ENCODE results near the gene ZNF613.

ZNF613 gene

DNA sequence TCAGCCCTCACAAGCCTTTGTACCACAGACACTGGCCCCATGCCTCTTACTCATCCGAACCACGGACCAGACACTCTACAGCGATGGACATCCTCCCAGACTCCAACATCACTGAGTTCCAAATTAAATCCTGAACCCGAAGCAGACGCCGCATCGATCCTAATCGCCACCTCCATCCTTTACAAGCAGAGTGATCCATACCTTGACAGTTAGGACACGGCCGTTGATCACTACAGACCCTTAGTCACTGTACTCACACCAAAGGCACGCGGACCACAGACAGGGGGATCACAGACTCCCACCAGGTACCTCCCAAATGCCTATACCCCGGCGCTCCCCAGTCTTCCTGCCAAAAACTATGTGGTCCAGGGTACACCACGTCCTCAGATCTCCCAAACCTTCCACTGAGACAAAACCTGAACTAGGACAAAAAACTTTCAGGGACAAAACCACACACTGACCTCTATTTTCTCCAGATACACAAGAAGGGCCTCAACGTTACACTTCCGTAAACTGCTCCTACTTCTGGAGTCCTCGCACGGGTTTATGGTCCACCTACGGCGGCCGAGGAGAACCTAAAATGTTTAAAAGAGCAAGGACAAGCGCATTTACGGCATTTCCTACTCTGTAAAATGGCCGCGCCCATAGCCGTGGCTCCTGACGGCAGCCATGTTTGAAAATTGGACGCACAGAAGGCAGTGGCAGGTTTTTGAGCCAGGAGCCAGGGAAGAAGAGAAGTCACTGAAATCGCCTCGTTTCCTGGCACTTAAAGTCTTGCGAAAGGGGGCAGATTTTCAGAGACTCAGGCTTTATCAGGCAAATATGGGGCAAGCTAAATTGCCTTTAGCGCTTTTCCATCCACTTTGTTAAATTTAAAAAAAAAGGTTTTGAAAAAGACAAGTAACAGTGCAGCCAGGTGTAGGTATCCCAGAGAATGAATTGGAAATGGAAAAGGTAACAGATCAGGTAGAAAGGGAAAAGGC lies 59.3 kb downstream of the ZNF613 start, which contains the start of gene ZNF350:
ZNF350 (minus strand) TSS at position 532 of the 983 bp plus-strand sequence. CDS start 12,480 bp downstream, outside the sequence.
- TF ChIP-seq CSDC2 (CRISPR knock-in tag; IDR thresholded peaks at IDR 0.05) = peak; percentile 73; the same call in 1 of the 2 replicates
- TF ChIP-seq ZNF565 (CRISPR knock-in tag; conservative IDR thresholded peaks at IDR 0.05; ENCODE audit: low read depth) = no peak
- TF ChIP-seq BACH2 (CRISPR knock-in tag; IDR thresholded peaks at IDR 0.05; ENCODE audit: borderline replicate concordance) = 0 out of 2 replicates have a peak, but pooled peaks have one; percentile 59
- TF ChIP-seq, protein P1, sequence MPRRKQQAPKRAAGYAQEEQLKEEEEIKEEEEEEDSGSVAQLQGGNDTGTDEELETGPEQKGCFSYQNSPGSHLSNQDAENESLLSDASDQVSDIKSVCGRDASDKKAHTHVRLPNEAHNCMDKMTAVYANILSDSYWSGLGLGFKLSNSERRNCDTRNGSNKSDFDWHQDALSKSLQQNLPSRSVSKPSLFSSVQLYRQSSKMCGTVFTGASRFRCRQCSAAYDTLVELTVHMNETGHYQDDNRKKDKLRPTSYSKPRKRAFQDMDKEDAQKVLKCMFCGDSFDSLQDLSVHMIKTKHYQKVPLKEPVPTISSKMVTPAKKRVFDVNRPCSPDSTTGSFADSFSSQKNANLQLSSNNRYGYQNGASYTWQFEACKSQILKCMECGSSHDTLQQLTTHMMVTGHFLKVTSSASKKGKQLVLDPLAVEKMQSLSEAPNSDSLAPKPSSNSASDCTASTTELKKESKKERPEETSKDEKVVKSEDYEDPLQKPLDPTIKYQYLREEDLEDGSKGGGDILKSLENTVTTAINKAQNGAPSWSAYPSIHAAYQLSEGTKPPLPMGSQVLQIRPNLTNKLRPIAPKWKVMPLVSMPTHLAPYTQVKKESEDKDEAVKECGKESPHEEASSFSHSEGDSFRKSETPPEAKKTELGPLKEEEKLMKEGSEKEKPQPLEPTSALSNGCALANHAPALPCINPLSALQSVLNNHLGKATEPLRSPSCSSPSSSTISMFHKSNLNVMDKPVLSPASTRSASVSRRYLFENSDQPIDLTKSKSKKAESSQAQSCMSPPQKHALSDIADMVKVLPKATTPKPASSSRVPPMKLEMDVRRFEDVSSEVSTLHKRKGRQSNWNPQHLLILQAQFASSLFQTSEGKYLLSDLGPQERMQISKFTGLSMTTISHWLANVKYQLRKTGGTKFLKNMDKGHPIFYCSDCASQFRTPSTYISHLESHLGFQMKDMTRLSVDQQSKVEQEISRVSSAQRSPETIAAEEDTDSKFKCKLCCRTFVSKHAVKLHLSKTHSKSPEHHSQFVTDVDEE (CRISPR knock-in tag; IDR thresholded peaks at IDR 0.05) = 0 out of 2 replicates have a peak, but pooled peaks have one; percentile 40
- ATAC-seq = peak; percentile 100

DNA sequence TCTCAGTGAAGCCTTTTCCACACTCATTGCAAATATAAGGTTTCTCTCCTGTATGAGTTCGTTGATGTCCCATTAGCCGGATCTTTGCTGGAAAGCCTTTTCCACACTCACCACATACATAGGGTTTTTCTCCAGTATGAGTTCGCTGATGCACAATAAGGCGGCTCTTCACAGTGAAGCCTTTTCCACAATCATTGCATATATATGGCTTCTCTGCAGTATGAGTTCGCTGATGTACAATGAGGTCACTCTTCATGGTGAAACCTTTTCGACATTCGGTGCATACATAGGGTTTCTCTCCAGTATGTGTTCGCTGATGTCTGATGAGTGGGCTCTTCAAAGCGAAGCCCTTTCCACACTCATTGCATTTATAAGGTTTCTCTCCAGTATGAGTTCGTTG lies 66.2 kb downstream of the ZNF613 start:
- TF ChIP-seq TOX (CRISPR knock-in tag; IDR thresholded peaks at IDR 0.05; ENCODE audit: borderline replicate concordance) = no peak
- no peak for TF ChIP-seq ARNTL (CRISPR knock-in tag; IDR thresholded peaks at IDR 0.05; ENCODE audit: borderline replicate concordance, low read depth)
- no peak for TF ChIP-seq CSDC2 (CRISPR knock-in tag; IDR thresholded peaks at IDR 0.05)
- TF ChIP-seq, protein P2, sequence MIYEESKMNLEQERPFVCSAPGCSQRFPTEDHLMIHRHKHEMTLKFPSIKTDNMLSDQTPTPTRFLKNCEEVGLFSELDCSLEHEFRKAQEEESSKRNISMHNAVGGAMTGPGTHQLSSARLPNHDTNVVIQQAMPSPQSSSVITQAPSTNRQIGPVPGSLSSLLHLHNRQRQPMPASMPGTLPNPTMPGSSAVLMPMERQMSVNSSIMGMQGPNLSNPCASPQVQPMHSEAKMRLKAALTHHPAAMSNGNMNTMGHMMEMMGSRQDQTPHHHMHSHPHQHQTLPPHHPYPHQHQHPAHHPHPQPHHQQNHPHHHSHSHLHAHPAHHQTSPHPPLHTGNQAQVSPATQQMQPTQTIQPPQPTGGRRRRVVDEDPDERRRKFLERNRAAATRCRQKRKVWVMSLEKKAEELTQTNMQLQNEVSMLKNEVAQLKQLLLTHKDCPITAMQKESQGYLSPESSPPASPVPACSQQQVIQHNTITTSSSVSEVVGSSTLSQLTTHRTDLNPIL (CRISPR knock-in tag; IDR thresholded peaks at IDR 0.05; ENCODE audit: low read depth) = no peak
- TF ChIP-seq ZNF8 (CRISPR knock-in tag; IDR thresholded peaks at IDR 0.05) = no peak
- TF ChIP-seq ZFP30 (CRISPR knock-in tag; IDR thresholded peaks at IDR 0.05) = no peak
- ATAC-seq = no peak

DNA sequence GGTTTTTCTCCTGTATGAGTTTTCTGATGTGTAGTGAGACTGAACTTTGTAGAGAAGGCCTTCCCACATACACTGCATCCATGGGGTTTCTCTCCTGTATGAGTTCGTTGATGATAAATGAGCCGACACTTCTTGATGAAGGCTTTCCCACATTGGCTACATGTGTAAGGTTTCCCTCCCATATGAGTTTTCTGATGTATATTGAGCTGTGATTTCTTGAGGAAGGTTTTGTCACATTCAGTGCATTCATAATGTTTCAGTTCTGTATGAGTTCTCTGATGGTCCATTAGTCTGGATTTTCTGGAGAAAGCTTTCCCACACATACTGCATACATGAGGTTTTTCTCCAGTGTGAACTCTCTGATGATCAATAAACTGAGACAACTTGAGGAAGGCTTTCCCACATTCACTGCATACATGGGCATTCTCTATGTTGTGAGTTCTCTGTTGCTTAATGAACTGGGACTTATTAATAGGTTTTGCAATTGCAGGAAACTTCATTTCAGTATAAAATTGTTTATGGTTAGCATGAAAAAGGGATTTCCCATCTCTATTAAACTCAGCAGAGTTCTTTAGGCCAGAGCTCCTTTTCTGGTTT lies 66.9 kb downstream of the ZNF613 start:
- TF ChIP-seq ZNF8 (CRISPR knock-in tag; IDR thresholded peaks at IDR 0.05) = no peak
- TF ChIP-seq, protein P3, sequence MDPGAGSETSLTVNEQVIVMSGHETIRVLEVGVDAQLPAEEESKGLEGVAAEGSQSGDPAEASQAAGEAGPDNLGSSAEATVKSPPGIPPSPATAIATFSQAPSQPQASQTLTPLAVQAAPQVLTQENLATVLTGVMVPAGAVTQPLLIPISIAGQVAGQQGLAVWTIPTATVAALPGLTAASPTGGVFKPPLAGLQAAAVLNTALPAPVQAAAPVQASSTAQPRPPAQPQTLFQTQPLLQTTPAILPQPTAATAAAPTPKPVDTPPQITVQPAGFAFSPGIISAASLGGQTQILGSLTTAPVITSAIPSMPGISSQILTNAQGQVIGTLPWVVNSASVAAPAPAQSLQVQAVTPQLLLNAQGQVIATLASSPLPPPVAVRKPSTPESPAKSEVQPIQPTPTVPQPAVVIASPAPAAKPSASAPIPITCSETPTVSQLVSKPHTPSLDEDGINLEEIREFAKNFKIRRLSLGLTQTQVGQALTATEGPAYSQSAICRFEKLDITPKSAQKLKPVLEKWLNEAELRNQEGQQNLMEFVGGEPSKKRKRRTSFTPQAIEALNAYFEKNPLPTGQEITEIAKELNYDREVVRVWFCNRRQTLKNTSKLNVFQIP (CRISPR knock-in tag; IDR thresholded peaks at IDR 0.05; ENCODE audit: borderline replicate concordance, low read depth) = no peak
- TF ChIP-seq ZFP3 (CRISPR knock-in tag; IDR thresholded peaks at IDR 0.05) = no peak
- TF ChIP-seq OSR1 (CRISPR knock-in tag; IDR thresholded peaks at IDR 0.05) = no peak
- TF ChIP-seq ZNF70 (CRISPR knock-in tag; IDR thresholded peaks at IDR 0.05) = no peak
- no peak for ATAC-seq
